Measurements from ENCODE around the gene SMCO3.

The SMCO3 gene

GRCh38 chr12:14814014-14814413, at the start of gene SMCO3:
Gene SMCO3 (minus strand): TSS chr12:14814182. CDS start chr12:14806680, 7,502 bp downstream.
- DNase-seq: no peak

- DNase-seq: no peak
Observed at GRCh38 chr12:14860490-14860889, 46.5 kb upstream of the SMCO3 start.

- DNase-seq: no peak
Observed at GRCh38 chr12:14858513-14858912, 44.5 kb upstream of the SMCO3 start.

GRCh38 chr12:14854586-14855183, 40.7 kb upstream of the SMCO3 start:
- DNase-seq: no peak

GRCh38 chr12:14853961-14854360, 40.0 kb upstream of the SMCO3 start:
- no peak for DNase-seq

GRCh38 chr12:14852880-14853279, 38.9 kb upstream of the SMCO3 start:
- no peak for DNase-seq

GRCh38 chr12:14850929-14851663, 37.1 kb upstream of the SMCO3 start:
- DNase-seq: no peak

- no peak for DNase-seq
Observed at GRCh38 chr12:14849661-14850060, 35.7 kb upstream of the SMCO3 start.

- no peak for DNase-seq
Observed at GRCh38 chr12:14846876-14847580, 33.0 kb upstream of the SMCO3 start.

- DNase-seq: no peak
Observed at GRCh38 chr12:14846042-14846587, 32.1 kb upstream of the SMCO3 start.

GRCh38 chr12:14845350-14845750, 31.4 kb upstream of the SMCO3 start:
- peak in 13 of 56 donors; percentile 3 to 71 (median 10) for DNase-seq

- DNase-seq: no peak
Observed at GRCh38 chr12:14844401-14844800, 30.4 kb upstream of the SMCO3 start.

- DNase-seq: no peak
Observed at GRCh38 chr12:14843425-14843887, 29.5 kb upstream of the SMCO3 start, which contains the start of gene ART4. Gene ART4 (minus strand): TSS chr12:14843526. CDS start chr12:14843113, 413 bp downstream.

GRCh38 chr12:14842315-14842714, 28.3 kb upstream of the SMCO3 start:
- no peak for DNase-seq

GRCh38 chr12:14841761-14842160, 27.8 kb upstream of the SMCO3 start:
- DNase-seq: no peak

GRCh38 chr12:14840616-14841015, 26.6 kb upstream of the SMCO3 start:
- no peak for DNase-seq

GRCh38 chr12:14839262-14839661, 25.3 kb upstream of the SMCO3 start:
- DNase-seq: no peak

GRCh38 chr12:14836336-14837210, 22.6 kb upstream of the SMCO3 start:
- no peak for DNase-seq

- DNase-seq: no peak
Observed at GRCh38 chr12:14834509-14834908, 20.5 kb upstream of the SMCO3 start.

- no peak for DNase-seq
Observed at GRCh38 chr12:14833952-14834351, 20.0 kb upstream of the SMCO3 start.

GRCh38 chr12:14833336-14833735, 19.4 kb upstream of the SMCO3 start:
- no peak for DNase-seq
